ENCODE results near the gene HMMR. TPM values are rescaled to one million over a fixed set of nuclear protein-coding genes. Genes with fewer than 3 reads are reported as not detected.
A peak's percentile ranks its signal among the peaks of the same experiment; 100 is the strongest.
"Not testable (repeated sequence)": the region's sequence is repeated elsewhere in the genome, so short reads cannot be mapped to it uniquely, and the experiment has no call there.

HMMR gene
- total RNA-seq, 8 experiments from 2014 or later: 0.86 to 37.5 (median 3.4) TPM

DNA sequence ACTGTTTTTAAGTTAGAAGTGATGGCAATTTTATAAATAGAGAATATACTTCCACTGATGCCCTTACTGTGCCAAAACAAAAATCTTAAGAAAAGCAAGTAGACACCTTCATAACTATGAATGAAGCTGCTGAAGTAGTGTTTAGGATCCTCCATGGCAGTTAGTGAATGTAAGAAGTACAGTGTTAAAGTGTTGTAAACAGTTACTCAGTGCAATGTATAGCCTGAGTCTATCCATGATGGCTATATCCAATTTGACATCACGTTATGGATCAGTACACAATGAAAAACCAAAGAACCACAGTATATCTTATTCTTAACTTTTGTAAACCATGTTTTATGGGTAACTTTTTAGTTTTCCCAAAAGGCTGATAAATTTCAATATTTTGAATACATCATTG, 15.9 kb upstream of the HMMR start:
- H3K27ac ChIP-seq: no peak overlapping the region
- 60 to 100% (median 88%) methylated on average over 1 of the region's 1 CpG; no CpG with 5 or more reads in 2 of the 10 experiments for WGBS, 10 experiments
- in situ Hi-C loops (cut with MboI; ENCODE audit: low pct_unique_long_range_greater_than_20kb in 2 of 9, low sequenced_read_pairs in 9 of 9, unreplicated experiment in 9 of 9): no loop called here

DNA sequence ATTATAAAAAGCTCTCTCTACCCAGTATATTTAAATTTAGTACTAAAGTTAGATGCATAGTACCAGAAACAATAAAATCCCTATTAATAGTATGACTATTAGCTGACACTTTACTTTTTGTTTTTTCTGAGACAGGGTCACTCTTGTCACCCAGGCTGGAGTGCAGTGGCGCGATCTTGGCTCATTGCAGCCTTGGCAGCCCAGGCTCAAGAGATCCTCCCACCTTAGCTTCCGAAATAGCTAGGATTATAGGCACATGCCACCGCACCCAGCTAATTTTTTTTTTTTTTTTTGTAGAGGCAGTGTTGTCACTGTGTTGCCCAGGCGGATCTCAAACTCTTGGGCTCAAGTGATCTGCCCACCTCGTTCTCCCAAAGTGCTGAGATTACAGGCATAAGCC, 15.1 kb upstream of the HMMR start:
- WGBS, 10 experiments: 74 to 100% (median 100%) methylated on average over 1 to 6 of the region's 6 CpGs; no CpG with 5 or more reads in 1 of the 10 experiments

More for the DNA sequence above, 15.9 kb upstream of the HMMR start:
- no peak for ATAC-seq (replicated peaks in 6 of 8)
- peaks cover 3 to 10% of the 10 kb centered on the region in 2 donors for H3K4me1 ChIP-seq (replicated peaks in 1 of 2)
- no peak overlapping the region for H3K4me3 ChIP-seq

DNA sequence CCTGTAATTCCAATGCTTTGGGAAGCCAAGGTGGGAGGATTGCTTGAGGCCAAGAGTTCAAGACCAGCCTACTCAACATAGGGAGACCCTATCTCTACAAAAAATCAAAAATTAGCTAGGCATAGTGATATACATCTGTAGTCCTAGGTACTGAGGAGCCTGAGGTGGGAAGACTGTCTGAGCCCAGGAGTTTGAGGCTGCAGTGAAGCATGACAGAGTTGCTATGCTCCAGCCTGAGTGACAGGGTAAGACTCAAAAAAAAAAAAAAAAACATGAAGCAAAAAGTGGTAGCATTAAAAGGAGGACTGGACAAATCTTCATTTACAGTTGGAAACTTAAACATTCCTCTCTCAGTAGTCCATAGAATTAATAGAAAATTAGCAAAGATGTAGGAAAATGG, 13.2 kb upstream of the HMMR start:
- Histone ChIP-seq H3K4me3 (no peak overlapping the region), H3K4me1 (replicated peaks in 1 of 2) (no peaks in the 10 kb centered on the region), H3K27ac (no peak overlapping the region)
- no peak for ATAC-seq (replicated peaks in 6 of 8)
- in situ Hi-C loops (cut with MboI; ENCODE audit: low pct_unique_long_range_greater_than_20kb in 2 of 9, low sequenced_read_pairs in 9 of 9, unreplicated experiment in 9 of 9): no loop called here

More for the DNA sequence above, 15.1 kb upstream of the HMMR start:
- Histone ChIP-seq H3K4me1 (replicated peaks in 1 of 2) (peaks cover 0 to 1% of the 10 kb centered on the region in 2 donors), H3K27ac (no peak overlapping the region), H3K4me3 (no peak overlapping the region)
- in situ Hi-C loops (cut with MboI; ENCODE audit: low pct_unique_long_range_greater_than_20kb in 2 of 9, low sequenced_read_pairs in 9 of 9, unreplicated experiment in 9 of 9): no loop called here
- no peak for ATAC-seq (replicated peaks in 6 of 8)

DNA sequence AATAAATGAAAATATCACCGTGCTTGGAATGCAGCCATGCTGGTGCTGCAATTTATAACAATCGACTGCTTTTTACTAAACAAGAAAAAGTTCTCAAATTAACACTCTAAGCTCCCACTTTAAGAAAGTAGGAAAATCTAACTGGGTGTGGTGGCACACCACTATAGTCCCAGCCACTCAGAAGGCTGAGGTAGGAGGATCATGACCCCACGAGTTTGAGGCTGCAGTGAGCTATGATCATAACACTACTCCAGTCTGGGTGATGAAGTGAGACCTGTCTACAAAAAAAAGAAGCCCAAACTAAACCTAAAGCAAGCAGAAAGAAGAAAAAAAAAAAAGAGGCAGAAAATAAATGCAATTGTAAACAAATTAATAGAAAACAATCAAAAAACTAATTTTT, 12.6 kb upstream of the HMMR start:
- in situ Hi-C loops (cut with MboI; ENCODE audit: low pct_unique_long_range_greater_than_20kb in 2 of 9, low sequenced_read_pairs in 9 of 9, unreplicated experiment in 9 of 9): no loop called here

DNA sequence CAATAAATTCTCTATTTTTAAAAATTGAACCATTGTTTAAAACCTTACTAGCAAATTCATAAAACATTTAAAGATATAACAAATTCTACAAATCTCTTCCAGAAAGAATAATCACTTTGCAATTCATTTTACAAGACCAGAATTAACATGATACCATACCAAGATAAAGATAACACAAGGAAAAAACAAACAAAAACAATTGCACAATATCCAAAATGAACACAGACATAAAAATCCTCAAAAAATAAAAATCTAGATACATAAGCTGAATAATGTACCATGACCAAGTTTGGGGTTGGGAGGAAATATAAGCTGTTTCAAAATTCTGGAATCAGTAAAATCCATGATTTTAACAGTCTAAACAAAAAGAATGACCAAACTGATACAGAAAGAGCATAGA, 11.9 kb upstream of the HMMR start:
- Histone ChIP-seq H3K27ac (no peak overlapping the region), H3K4me1 (replicated peaks in 1 of 2) (no peaks in the 10 kb centered on the region), H3K4me3 (no peak overlapping the region)
- no peak for ATAC-seq (replicated peaks in 6 of 8)
- in situ Hi-C loops (cut with MboI; ENCODE audit: low pct_unique_long_range_greater_than_20kb in 2 of 9, low sequenced_read_pairs in 9 of 9, unreplicated experiment in 9 of 9): no loop called here

More for the DNA sequence above, 12.6 kb upstream of the HMMR start:
- no peak for ATAC-seq (replicated peaks in 6 of 8)
- Histone ChIP-seq H3K4me3 (no peak overlapping the region), H3K27ac (no peak overlapping the region), H3K4me1 (replicated peaks in 1 of 2) (no peaks in the 10 kb centered on the region)
- WGBS, 10 experiments: 73 to 100% (median 89%) methylated on average over 1 to 3 of the region's 3 CpGs

DNA sequence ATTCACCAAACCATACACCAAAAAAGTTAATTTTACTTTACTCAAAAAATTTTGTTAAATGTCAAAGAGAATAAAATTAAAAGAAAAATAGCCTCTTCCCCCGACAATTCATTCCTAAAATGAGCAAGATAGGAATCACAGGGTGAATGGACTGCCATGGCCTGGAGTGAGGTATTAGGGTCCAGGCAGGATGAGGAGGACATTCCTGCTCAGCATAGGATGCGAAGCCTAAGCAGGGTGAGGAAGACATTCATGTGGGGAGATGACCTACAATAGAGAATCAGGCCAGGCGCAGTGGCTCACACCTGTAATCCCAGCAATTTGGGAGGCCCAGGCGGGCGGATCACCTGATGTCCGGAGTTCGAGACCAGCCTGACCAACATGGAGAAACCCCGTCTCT, 8.9 kb upstream of the HMMR start:
- H3K4me3 ChIP-seq: no peak overlapping the region
- no peak for ATAC-seq (replicated peaks in 6 of 8)
- WGBS, 10 experiments: 60 to 100% (median 98%) methylated on average over 1 to 8 of the region's 8 CpGs; no CpG with 5 or more reads in 1 of the 10 experiments
- in situ Hi-C loops (cut with MboI; ENCODE audit: low pct_unique_long_range_greater_than_20kb in 2 of 9, low sequenced_read_pairs in 9 of 9, unreplicated experiment in 9 of 9): no loop called here
- H3K4me1 ChIP-seq (replicated peaks in 1 of 2): no peaks in the 10 kb centered on the region
- H3K27ac ChIP-seq: no peak overlapping the region

DNA sequence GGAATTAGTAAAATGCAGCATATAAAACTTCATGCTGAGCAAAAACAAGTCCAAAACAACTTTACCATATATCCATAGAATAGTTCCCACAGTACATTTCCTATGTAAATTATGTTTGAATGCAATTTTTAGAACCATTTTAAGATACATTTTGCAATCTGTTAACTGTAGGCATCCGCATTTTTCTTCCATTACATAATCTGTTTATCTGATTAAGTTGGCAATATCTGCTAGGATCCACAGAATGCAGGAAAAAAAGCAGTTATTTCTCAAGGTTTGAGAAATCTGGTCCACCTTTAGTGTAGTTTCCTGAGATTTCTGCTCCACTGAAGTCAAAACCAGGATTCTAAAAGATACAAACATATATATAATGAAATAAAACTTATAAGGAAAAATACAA, 6.7 kb upstream of the HMMR start:
- peak in 1 of 8 experiments; percentile 34 for ATAC-seq (replicated peaks in 6 of 8)
- Histone ChIP-seq H3K4me1 (replicated peaks in 1 of 2) (peaks cover 0 to 2% of the 10 kb centered on the region in 2 donors), H3K4me3 (no peak overlapping the region), H3K27ac (no peak overlapping the region)
- 20 to 100% (median 91%) methylated on average over 1 of the region's 1 CpG; no CpG with 5 or more reads in 3 of the 10 experiments for WGBS, 10 experiments
- in situ Hi-C loops (cut with MboI; ENCODE audit: low pct_unique_long_range_greater_than_20kb in 2 of 9, low sequenced_read_pairs in 9 of 9, unreplicated experiment in 9 of 9): no loop called here

DNA sequence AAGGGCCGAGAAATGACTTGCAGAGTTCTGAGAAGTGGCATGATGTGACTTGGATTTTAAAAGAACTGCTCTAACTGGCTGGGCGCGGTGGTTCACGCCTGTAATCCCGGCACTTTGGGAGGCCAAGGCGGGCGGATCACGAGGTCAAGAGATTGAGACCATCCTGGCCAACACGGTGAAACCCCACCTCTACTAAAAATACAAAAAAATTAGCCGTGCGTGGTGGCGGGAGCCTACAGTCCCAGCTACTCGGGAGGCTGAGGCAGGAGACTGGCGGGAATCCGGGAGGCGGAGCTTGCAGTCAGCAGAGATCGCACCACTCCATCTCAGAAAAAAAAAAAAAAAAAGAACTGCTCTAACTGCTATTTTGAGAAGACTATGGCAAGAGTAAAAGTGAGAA, 5.0 kb upstream of the HMMR start:
- H3K4me1 ChIP-seq (replicated peaks in 1 of 2); in situ Hi-C loops (cut with MboI; ENCODE audit: low pct_unique_long_range_greater_than_20kb in 2 of 9, low sequenced_read_pairs in 9 of 9, unreplicated experiment in 9 of 9); ATAC-seq (replicated peaks in 6 of 8); H3K4me3 ChIP-seq; H3K27ac ChIP-seq: not testable (repeated sequence)
- WGBS, 10 experiments: 80 to 100% (median 96%) methylated on average over 1 to 17 of the region's 17 CpGs

DNA sequence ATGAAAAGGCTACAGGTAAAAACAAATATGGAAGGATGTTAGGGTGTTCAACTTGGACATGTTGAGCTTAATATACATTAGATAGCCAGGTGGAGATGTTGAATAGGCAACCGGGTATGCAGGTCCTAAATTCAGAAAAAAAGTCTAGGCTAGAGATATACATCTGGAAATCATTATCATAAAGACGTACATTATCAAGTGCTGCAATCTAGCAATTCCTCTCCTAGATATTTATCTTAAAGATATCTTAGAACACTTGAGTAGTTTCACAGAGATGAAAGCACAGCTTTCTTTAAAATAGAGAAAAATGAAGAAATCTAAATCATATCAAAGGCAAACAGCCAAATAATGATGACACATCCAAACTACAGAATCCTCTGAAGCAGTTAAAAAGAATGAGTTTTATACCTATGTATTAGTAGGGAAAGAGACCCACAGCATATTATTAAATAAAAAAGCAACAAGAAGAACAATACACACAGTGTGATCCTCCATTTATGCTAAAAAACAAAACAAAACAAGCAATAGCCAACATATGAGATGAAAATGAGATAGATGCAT, 4.3 kb upstream of the HMMR start:
- no peak for ATAC-seq (replicated peaks in 6 of 8)
- Histone ChIP-seq H3K4me1 (replicated peaks in 1 of 2) (peaks cover 0 to 2% of the 10 kb centered on the region in 2 donors), H3K27ac (no peak overlapping the region), H3K4me3 (no peak overlapping the region)
- WGBS, 10 experiments: 0 to 100% (median 90%) methylated on average over 1 to 2 of the region's 2 CpGs; no CpG with 5 or more reads in 1 of the 10 experiments
- in situ Hi-C loops (cut with MboI; ENCODE audit: low pct_unique_long_range_greater_than_20kb in 2 of 9, low sequenced_read_pairs in 9 of 9, unreplicated experiment in 9 of 9): no loop called here

DNA sequence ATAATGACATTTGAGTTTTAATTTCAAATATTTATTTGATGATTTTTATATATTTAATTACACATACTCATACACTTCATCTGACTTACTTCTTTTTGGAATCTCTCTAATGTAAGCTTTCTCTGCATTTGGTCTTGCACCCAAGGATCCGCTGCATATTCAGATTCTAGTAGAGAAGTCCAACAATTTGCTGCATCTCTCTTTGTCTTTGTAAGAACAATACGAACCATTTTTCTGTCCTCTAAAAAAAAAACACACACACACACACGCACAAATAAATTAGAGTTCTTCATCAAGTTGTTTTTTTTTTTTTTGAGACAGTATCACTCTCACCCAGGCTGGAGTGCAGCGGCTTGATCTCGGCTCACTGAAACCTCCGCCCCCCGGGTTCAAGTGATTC, 3.6 kb upstream of the HMMR start:
- Histone ChIP-seq H3K4me1 (replicated peaks in 1 of 2) (peaks cover 0 to 2% of the 10 kb centered on the region in 2 donors), H3K27ac (no peak overlapping the region), H3K4me3 (no peak overlapping the region)
- 78 to 100% (median 88%) methylated on average over 2 to 7 of the region's 7 CpGs; no CpG with 5 or more reads in 1 of the 10 experiments for WGBS, 10 experiments
- in situ Hi-C loops (cut with MboI; ENCODE audit: low pct_unique_long_range_greater_than_20kb in 2 of 9, low sequenced_read_pairs in 9 of 9, unreplicated experiment in 9 of 9): no loop called here
- ATAC-seq (replicated peaks in 6 of 8): no peak

DNA sequence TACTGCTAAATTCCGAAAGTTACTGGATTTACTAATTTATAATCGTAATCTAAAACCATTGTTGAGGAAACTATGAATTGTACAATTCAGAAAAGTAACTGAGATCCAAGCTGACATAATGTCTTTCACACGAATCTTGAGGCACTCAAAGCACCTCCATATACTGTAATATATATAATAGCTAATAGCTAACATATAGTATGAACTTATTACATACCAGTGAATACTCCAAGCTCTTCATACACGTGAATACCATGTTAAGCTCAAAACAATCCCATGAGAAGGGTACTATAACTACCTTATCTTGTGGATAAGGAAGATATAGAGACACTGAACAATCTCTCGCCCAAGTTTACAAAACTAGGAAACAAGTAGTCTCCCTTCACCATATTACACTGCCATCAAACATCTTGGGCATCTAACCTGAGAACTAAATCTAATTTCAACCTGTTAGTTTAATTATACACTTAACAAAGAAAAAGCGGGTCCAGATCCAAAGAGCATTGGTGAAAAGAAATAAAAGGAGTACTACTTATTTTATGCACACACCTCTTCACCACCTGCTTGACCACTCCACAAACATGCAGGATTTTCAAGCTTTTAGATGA, 1.6 kb upstream of the HMMR start:
- WGBS, 10 experiments: 0 to 67% (median 24%) methylated on average over 1 to 6 of the region's 6 CpGs; no CpG with 5 or more reads in 2 of the 10 experiments
- Histone ChIP-seq H3K27ac (peak overlapping the region; percentile 90 to 97), H3K4me1 (replicated peaks in 1 of 2) (peaks cover 0 to 2% of the 10 kb centered on the region in 2 donors), H3K4me3 (peak overlapping the region; percentile 54 to 93 (median 81))
- in situ Hi-C loops (cut with MboI; ENCODE audit: low pct_unique_long_range_greater_than_20kb in 2 of 9, low sequenced_read_pairs in 9 of 9, unreplicated experiment in 9 of 9): no loop called here
- no peak for ATAC-seq (replicated peaks in 6 of 8)

DNA sequence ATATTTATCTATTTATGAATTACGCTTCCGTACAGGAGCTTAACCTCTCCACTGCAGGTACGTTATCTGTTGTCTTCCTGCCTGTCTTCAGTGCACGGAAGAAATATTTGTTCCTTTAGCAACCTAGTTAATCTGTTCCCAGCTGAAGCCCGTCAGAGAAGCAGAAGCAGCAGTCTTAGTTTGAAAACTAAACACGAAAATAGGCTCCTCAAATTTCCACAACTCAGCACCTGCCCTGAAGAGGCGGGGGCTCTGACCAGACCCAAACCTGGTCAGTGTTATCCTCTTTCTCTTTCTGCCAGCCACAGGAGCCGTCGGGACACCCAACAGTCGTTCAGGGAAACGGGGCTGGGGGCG, 992 bp upstream of the HMMR start:
- WGBS, 10 experiments: 0 to 12% (median 0%) methylated on average over 3 to 9 of the region's 12 CpGs; no CpG with 5 or more reads in 1 of the 10 experiments
- peak in 2 of 8 experiments; percentile 3 to 5 for ATAC-seq (replicated peaks in 6 of 8)
- Histone ChIP-seq H3K27ac (peak overlapping the region; percentile 90 to 97), H3K4me1 (replicated peaks in 1 of 2) (peaks cover 0 to 2% of the 10 kb centered on the region in 2 donors), H3K4me3 (peak overlapping the region; percentile 54 to 93 (median 81))
- in situ Hi-C loops (cut with MboI; ENCODE audit: low pct_unique_long_range_greater_than_20kb in 2 of 9, low sequenced_read_pairs in 9 of 9, unreplicated experiment in 9 of 9): no loop called here

DNA sequence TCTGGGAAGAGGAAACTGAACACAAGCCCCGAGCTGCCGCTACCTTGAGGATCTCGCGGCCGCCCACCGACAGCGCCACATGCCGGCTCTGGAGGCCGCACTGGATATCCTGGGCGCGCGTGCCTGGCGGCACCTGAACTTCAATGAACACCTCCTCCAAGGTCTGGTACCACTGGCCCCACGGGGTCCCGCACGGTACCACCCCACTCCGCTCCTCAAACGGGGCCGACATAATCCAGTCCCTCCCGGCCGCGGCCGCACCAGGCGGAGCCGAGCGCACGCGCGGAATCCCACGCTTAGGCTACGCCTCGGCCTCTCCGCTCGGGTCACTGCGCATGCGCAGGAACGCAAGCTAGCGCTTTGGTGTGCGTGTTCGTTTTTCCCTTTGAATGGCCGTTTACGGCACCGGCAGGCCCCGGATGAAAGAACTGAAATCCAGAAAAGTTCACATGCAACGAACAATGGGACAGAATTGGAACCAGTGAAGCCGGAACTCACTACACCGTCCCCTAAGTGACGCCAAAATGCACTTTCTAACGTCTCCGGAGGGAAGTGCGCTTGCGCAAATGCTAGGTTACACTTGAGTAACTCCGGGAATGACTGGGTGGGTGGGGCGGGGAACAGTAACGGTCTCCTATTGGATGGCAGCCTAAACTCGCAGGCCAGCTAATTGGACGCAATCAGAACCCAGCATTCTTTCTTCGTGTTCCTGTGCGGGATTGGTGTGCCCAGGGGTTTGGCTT, 442 bp upstream of the HMMR start, which contains the start of gene NUDCD2:
TSS of gene NUDCD2 (minus strand) at position 284 of the 743 bp plus-strand sequence. CDS start at position 232, 52 bp downstream.
- ATAC-seq (replicated peaks in 6 of 8): peak; percentile 75 to 88 (median 86)
- H3K27ac ChIP-seq: peak within 1 kb of the TSS; percentile 90 to 97
- H3K4me1 ChIP-seq (replicated peaks in 1 of 2): peaks cover 0 to 2% of the 10 kb centered on the region in 2 donors
- 0% methylated on average over 3 to 25 of the region's 59 CpGs; no CpG with 5 or more reads in 5 of the 10 experiments for WGBS, 10 experiments
- peak within 1 kb of the TSS; percentile 54 to 93 (median 81) for H3K4me3 ChIP-seq
- in situ Hi-C loops (cut with MboI; ENCODE audit: low pct_unique_long_range_greater_than_20kb in 2 of 9, low sequenced_read_pairs in 9 of 9, unreplicated experiment in 9 of 9): no loop called here

All from motor neuron (in vitro differentiated cells).